GM19395 (cell line): Measurements from ENCODE around the gene DNASE1.
"Not testable (repeated sequence)": the region's sequence is repeated elsewhere in the genome, so short reads cannot be mapped to it uniquely, and the experiment has no call there.

Source experiments
- ATAC-seq: cut with Tn5 transposase; IDR thresholded peaks from one replicate; pipeline ENCODE4 v1.9.1; 2021; ENCODE audit warnings: mild to moderate bottlenecking, moderate library complexity; ENCODE audit not compliant: unreplicated experiment

DNASE1 gene

GRCh38 chr16:3654249-3654991 is at the start of gene DNASE1:
Gene DNASE1 (plus strand): TSS chr16:3654691. CDS start chr16:3655374, 683 bp downstream.
- no peak for ATAC-seq

GRCh38 chr16:3606441-3606840 is 48.0 kb upstream of the DNASE1 start:
- ATAC-seq = no peak

GRCh38 chr16:3607161-3607560 is 47.3 kb upstream of the DNASE1 start:
- ATAC-seq = no peak

- ATAC-seq = no peak
These were observed 46.9 kb upstream of the DNASE1 start for GRCh38 chr16:3607634-3608033.

GRCh38 chr16:3608069-3608468 is 46.4 kb upstream of the DNASE1 start:
- no peak for ATAC-seq

GRCh38 chr16:3608976-3609375 is 45.5 kb upstream of the DNASE1 start:
- not testable (repeated sequence) for ATAC-seq

GRCh38 chr16:3609895-3610697 is 44.4 kb upstream of the DNASE1 start:
- no peak for ATAC-seq

GRCh38 chr16:3610698-3611145 is 43.8 kb upstream of the DNASE1 start:
- ATAC-seq = no peak

- ATAC-seq = peak; percentile 76
These were observed 43.1 kb upstream of the DNASE1 start, which contains the start of gene SLX4 for GRCh38 chr16:3611146-3611975. Gene SLX4 (minus strand): TSS chr16:3611606. CDS start chr16:3608964, 2,642 bp downstream.

- no peak for ATAC-seq
These were observed 41.7 kb upstream of the DNASE1 start for GRCh38 chr16:3612510-3613466.

GRCh38 chr16:3618769-3619141 is 35.7 kb upstream of the DNASE1 start:
- no peak for ATAC-seq

- ATAC-seq = no peak
These were observed 30.8 kb upstream of the DNASE1 start for GRCh38 chr16:3623642-3624041.

- no peak for ATAC-seq
These were observed 29.2 kb upstream of the DNASE1 start for GRCh38 chr16:3625331-3625730.

- peak; percentile 69 for ATAC-seq
These were observed 28.4 kb upstream of the DNASE1 start for GRCh38 chr16:3625911-3626732.

GRCh38 chr16:3637371-3637923 is 17.0 kb upstream of the DNASE1 start:
- ATAC-seq = no peak

- ATAC-seq = no peak
These were observed 15.4 kb upstream of the DNASE1 start for GRCh38 chr16:3638916-3639644.

GRCh38 chr16:3640207-3640606 is 14.3 kb upstream of the DNASE1 start:
- ATAC-seq = no peak
